HG03439 (cell line): ENCODE results near the gene PTPRQ.
"Not testable (repeated sequence)": the region's sequence is repeated elsewhere in the genome, so short reads cannot be mapped to it uniquely, and the experiment has no call there.

Experiments used
- ATAC-seq: cut with Tn5 transposase; IDR thresholded peaks from one replicate; pipeline ENCODE4 v1.9.1; 2021; ENCODE audit warnings: mild to moderate bottlenecking, moderate library complexity; ENCODE audit not compliant: unreplicated experiment

PTPRQ gene

DNA sequence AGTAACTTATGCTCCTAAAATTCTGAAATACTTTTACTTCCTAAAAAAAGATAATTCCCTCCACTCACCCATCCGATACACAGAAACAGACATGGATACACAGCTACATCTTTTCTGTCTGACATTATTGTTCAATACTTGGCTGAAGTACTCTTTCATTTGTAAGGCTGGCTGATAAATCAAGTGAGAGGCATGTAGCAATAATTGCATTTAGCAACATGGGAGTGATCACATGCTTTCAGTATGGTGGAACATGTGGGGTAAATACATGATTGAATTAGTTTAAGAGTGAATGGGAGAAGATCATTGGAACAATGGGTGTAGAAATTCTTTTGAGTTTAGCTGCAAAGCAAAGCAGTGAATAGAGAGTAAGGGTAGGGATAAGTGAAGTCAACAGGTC, 25.6 kb downstream of the PTPRQ start:
- no peak for ATAC-seq

GRCh38 chr12:80470403-80470802, 26.4 kb downstream of the PTPRQ start:
- no peak for ATAC-seq

DNA sequence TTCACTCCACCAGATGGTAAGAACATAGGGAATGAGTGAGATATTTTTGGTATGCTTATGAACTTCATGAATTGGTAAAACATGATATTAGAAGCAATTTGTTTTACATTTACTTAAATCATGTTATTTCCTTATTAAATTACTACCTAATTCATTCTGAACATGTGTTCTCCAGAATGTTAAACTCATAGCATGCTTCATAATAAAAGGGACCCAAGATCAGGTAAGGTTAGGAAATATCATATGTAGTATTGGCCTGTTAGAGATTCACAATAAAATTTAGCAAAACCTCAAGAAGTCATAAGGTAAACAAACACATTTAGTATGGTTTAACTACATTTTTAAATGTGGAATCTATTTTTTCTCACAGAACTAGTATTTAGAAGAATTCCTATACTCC, 28.2 kb downstream of the PTPRQ start:
- no peak for ATAC-seq

DNA sequence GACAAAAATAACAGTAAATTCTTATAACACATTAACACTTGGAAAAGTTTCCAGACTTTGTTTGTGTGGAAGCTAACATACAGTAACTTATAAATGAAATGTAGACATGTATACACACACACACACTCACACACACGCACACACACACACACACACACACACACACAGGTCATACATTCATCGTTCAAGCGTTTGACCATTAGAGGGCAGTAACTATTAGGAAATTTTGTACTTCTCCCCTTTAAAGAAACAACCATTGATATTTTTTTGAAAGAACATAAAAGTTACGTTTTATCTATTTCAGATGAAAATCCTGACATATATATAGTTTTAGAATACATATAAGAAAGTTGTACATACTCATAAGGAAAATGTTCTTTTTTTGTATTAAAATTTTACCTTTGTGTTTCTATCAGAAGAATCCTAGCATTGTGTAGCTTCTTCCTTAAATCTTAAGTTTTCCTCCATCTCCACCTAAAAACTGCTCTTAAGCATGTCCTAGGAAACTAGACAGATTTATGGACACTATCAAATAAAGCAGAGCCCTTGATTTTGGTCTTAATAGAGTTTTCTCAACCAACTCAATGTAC, 29.0 kb downstream of the PTPRQ start:
- ATAC-seq: no peak

GRCh38 chr12:80477521-80478145, 33.6 kb downstream of the PTPRQ start:
- not testable (repeated sequence) for ATAC-seq

GRCh38 chr12:80484746-80485145, 40.7 kb downstream of the PTPRQ start:
- ATAC-seq: no peak

- no peak for ATAC-seq
These were observed 41.4 kb downstream of the PTPRQ start for GRCh38 chr12:80485222-80485987.

DNA sequence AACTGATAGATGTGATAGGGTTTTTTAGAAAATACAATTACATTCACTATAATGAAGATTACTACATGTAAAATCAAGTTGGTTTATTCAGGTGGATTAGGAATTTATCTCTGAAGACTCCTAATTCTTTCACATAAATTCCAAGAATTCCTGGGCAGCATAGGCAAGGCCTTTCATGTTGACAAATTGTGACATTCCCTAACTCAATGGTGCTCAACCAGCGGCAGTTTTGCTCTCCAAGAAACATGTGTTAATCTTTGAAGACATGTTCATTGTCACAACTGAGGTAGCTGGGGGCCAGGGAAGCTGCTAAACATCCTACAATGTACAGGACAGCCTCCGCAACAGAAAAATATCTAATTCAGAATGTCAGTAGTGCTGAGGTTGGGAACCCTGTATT, 46.3 kb downstream of the PTPRQ start:
- ATAC-seq: no peak

- no peak for ATAC-seq
These were observed 47.1 kb downstream of the PTPRQ start for GRCh38 chr12:80491166-80491565.

- no peak for ATAC-seq
These were observed 49.4 kb downstream of the PTPRQ start for GRCh38 chr12:80493466-80493865.

GRCh38 chr12:80494836-80495235, 50.8 kb downstream of the PTPRQ start:
- ATAC-seq: no peak

DNA sequence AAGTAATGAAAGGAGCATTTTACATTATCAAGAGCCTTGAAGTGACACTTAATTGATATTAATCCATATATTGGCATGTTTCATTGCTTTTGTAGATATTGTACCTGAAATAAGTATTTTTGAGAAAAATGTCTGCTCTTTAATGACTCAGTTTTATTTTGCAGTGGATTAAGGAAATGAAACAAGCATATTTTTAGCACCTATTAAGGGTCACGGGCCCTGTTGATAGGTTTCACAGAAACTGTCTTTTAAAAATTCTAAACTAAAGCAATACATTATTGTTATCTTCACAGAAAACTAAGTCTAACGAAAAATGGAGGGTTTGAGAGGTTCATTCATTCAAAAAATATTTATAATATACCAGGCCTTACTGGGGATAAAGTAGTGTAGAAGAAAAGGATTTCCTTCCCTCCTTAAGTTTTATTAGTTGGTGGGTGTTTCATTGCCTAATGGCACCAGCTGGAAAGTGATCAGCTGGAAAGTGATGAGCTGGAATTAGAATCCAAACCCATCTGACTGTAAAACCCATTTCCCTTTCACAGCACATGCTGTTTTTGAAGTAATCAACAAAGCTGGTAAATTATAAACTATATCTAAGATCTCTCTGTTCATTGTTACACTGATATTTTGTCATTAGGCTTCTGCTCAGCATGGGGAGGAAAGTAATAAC, 54.2 kb downstream of the PTPRQ start:
- no peak for ATAC-seq

GRCh38 chr12:80504389-80505163, 60.5 kb downstream of the PTPRQ start:
- no peak for ATAC-seq

DNA sequence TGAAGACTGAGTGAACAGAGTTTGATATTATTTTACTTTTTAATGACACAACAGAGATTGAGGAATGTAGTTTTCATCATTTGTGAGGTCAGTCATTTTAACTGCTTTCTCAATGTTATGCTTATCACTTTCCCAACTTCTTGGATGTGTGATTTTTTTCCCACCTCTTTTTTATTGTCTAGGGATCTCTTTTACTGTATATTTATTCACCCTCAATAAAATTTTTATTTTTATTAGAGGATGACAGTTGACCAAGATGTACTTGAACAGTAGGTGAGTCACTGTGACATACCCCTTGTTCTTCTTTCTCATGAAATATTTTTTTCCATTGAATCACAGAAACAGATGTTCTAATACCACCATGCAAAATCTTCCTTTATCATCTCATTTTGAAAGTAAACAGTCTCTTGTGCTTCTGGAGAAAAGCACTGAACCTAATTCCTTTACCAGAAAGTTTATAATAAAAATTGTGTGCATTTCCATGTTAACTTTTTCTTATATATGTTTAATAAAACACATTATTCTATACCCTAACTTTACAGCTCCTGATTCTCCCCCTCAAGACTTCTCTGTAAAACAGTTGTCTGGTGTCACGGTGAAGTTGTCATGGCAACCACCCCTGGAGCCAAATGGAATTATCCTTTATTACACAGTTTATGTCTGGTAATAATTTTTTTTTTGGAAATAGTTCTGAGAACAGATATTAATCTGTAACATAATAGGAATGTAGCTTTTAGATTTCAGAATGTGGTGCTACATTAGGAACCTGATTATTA, 65.9 kb downstream of the PTPRQ start:
- no peak for ATAC-seq

DNA sequence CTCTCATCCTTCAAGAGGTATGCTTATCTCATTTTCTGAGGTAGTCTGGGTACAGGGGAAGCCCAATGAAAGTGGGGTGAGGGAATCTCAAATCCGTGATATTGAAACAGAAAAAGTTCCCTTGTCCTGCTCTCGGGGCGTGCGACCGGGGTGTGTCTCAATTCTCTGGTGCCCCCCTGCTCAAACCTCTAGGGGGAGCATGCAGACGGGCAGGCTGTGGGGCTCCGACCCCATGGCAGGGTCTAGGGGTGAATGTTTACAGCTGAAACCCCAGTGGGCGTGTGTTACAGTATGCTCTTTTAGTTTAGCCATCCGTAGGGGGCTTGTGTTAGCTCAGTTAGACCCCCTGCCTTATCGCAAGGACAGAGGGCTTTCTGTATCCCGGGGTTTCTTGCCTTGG, 68.7 kb downstream of the PTPRQ start:
- ATAC-seq: no peak

DNA sequence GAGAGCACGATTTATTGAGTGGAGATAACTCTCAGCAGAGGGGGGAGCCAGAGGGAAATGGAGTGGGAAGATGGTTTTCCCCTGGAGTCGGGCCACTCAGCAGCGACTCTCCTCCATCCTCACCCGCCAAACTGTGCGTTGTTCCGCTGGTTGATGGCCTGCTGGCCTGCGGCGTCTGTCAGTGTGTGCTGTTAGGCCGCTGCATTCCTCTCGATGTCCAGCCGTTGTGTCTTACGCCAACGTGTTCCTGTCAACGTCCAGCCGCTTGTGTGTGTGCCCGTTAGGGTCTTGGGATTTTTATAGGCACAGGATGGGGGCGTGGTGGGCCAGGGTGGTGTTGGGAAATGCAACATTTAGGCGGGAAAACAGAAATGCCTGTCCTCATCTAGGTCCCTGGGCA, 69.2 kb downstream of the PTPRQ start:
- no peak for ATAC-seq

DNA sequence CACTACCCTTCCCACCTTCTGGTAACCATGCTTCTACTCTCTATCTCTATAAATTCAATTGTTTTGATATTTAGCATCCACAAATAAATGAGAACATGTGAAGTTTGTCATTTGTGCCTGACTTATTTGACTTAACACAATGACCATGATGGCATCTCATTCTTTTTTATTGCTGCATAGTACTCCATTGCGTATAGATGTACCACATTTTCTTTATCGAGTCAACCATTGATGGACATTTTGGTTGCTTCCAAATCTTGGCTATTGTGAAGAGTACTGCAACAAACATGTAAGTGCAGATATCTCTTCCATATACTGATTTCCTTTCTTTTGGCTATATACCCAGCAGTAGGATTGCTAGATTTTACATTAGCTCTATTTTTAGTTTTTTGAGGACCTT, 73.6 kb downstream of the PTPRQ start:
- ATAC-seq: no peak

- ATAC-seq: no peak
These were observed 87.6 kb downstream of the PTPRQ start for GRCh38 chr12:80531646-80532045.

DNA sequence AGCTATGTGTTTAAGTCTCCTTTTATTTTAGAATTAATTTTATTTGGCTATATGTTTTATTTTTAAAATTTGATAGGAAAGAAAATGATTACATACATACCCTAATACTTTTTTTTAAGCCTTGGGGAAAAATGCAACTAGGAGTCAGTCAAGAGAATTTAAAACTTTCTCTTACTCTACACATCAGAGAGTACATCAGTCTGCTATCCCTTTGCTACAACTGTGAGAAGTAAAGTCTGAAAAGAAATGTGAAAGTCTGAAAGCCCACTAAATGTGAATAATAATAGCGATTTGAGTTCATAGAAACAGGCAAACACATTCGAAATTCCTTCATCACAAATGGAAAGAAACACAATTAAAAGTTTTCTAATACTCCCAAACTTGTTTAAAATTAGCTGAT, 95.0 kb downstream of the PTPRQ start:
- ATAC-seq: no peak

- no peak for ATAC-seq
These were observed 105.3 kb downstream of the PTPRQ start for GRCh38 chr12:80549298-80549697.
